NK-92 treated with Interleukin-12 subunit alpha and Interleukin-12 subunit beta, amount 100 ng/mL, for 24 hours (cell line): ENCODE measurements around the gene ARL3.

Experiments
- DNase-seq: peaks from one replicate; lab custom pipeline; 2025; lab: John Stamatoyannopoulos, UW

ARL3 gene

GRCh38 chr10:102639537-102639936 lies 74.7 kb downstream of the ARL3 start:
- no peak for DNase-seq

GRCh38 chr10:102635377-102635776 lies 78.8 kb downstream of the ARL3 start:
- no peak for DNase-seq

GRCh38 chr10:102634686-102635085 lies 79.5 kb downstream of the ARL3 start:
- no peak for DNase-seq

- DNase-seq: no peak
These were observed 80.3 kb downstream of the ARL3 start for GRCh38 chr10:102633848-102634247.

- no peak for DNase-seq
These were observed 80.9 kb downstream of the ARL3 start for GRCh38 chr10:102633287-102633686.

GRCh38 chr10:102632394-102633111 lies 81.6 kb downstream of the ARL3 start:
- DNase-seq: no peak

- DNase-seq: no peak
These were observed 82.4 kb downstream of the ARL3 start for GRCh38 chr10:102631525-102632393.

- no peak for DNase-seq
These were observed 83.5 kb downstream of the ARL3 start for GRCh38 chr10:102630663-102631062.

GRCh38 chr10:102629661-102630614 lies 84.3 kb downstream of the ARL3 start:
- DNase-seq: no peak

- DNase-seq: no peak
These were observed 85.7 kb downstream of the ARL3 start for GRCh38 chr10:102628451-102628911.

GRCh38 chr10:102627736-102628293 lies 86.4 kb downstream of the ARL3 start:
- DNase-seq: no peak

GRCh38 chr10:102627291-102627735 lies 86.9 kb downstream of the ARL3 start:
- no peak for DNase-seq

GRCh38 chr10:102626026-102626685 lies 88.0 kb downstream of the ARL3 start:
- DNase-seq: no peak

- DNase-seq: no peak
These were observed 89.2 kb downstream of the ARL3 start for GRCh38 chr10:102624751-102625645.

- DNase-seq: no peak
These were observed 90.1 kb downstream of the ARL3 start for GRCh38 chr10:102624094-102624493.
